HCT116 (cell line): Measurements from ENCODE around the gene IL18R1. TPM values are rescaled to one million over a fixed set of nuclear protein-coding genes. Genes with fewer than 3 reads are reported as not detected.

Experiments used
- ATAC-seq: fragments of 200-7000 bp; cut with Tn5 transposase; 2 replicates; pipeline ENCODE4 v1.9.1; 2020; ENCODE audit warnings: mild to moderate bottlenecking, moderate library complexity
- BruUV-seq: library from RNA; stranded (reverse); fragments of 400-500 nt; replicated peaks from 2 replicates; lab custom pipeline; 2021; lab: Mats Ljungman, UMichigan
- CTCF ChIA-PET: fragments of 300-600 bp; sonication (Branson Sonifier 250); formaldehyde crosslinking; loops from one replicate; lab custom pipeline; 2021; ENCODE audit warnings: antibody characterized with exemption; lab: Charles Lee
- POLR2A ChIA-PET: fragments of 300-600, 350-600 bp; sonication (Branson Sonifier 250); formaldehyde crosslinking; loops from one replicate; lab custom pipeline; 2021; ENCODE audit warnings: antibody characterized with exemption; lab: Charles Lee
- RAD21 ChIA-PET, 2 experiments: fragments of 300-600 bp; sonication (Branson Sonifier 250); formaldehyde crosslinking; loops; one replicate each; lab custom pipeline; 2023; ENCODE audit warnings: low total read pairs in 2 of 2; ENCODE audit not compliant: uncharacterized antibody in 2 of 2, unreplicated experiment in 2 of 2, low non-redundant PET in 1 of 2; lab: Charles Lee
- DNase-seq: peaks from one replicate; pipeline ENCODE4 v3.0.0-alpha.2; 2010; ENCODE audit warnings: low read depth, low spot score
- H2AFZ ChIP-seq: fragments of 200-600 bp; shearing (Covaris generic), sonication (generic); 2 replicates; pipeline ENCODE4 v1.6.1; 2017; ENCODE audit warnings: low read depth, mixed run types, mixed read lengths, antibody characterized with exemption, low read length; ENCODE audit not compliant: poor library complexity, severe bottlenecking
- H3K27ac ChIP-seq: 2 replicates; pipeline ENCODE4 v1.5.1; 2012; ENCODE audit warnings: low read depth, low read length
- H3K27me3 ChIP-seq: fragments of 200-600 bp; sonication (generic); 2 replicates; pipeline ENCODE4 v1.6.1; 2016; ENCODE audit warnings: mixed run types, low read length, mixed read lengths; ENCODE audit not compliant: insufficient read depth
- H3K36me3 ChIP-seq, 2 experiments: fragments of 200-500 bp in 1 of 2; fragments of 200-600 bp in 1 of 2; sonication (Bioruptor generic) in 1 of 2; sonication (generic) in 1 of 2; 2 replicates each; pipeline versions ENCODE4 v1.5.1 to v1.6.1; 2014 to 2016; ENCODE audit warnings: low read length in 2 of 2, inconsistent platforms in 1 of 2, mixed read lengths in 1 of 2, mixed run types in 1 of 2; ENCODE audit not compliant: insufficient read depth in 2 of 2, control insufficient read depth in 1 of 2
- H3K4me1 ChIP-seq, 2 experiments: fragments of 200-600 bp in 1 of 2; sonication (generic) in 1 of 2; 2 replicates each; pipeline versions ENCODE4 v1.5.1 to v1.6.1; 2012 to 2017; ENCODE audit warnings: low read length in 2 of 2, inconsistent platforms in 1 of 2, mild to moderate bottlenecking in 1 of 2, mixed read lengths in 1 of 2, mixed run types in 1 of 2, moderate library complexity in 1 of 2; ENCODE audit not compliant: insufficient read depth in 2 of 2, control insufficient read depth in 1 of 2
- H3K4me2 ChIP-seq: fragments of 200-600 bp; sonication (generic); 2 replicates; pipeline ENCODE4 v1.6.1; 2017; ENCODE audit warnings: mixed run types, low read length, mixed read lengths
- H3K4me3 ChIP-seq, 2 experiments: fragments of 200-600 bp in 1 of 2; sonication (generic) in 1 of 2; replicated peaks in 1 of 2; 2 replicates each; pipeline ENCODE4 v1.5.1; 2011 to 2016; ENCODE audit warnings: low read length in 2 of 2, control low read depth in 1 of 2, low read depth in 1 of 2, mild to moderate bottlenecking in 1 of 2, mixed read lengths in 1 of 2, mixed run types in 1 of 2
- H3K79me2 ChIP-seq: fragments of 200-600 bp; sonication (generic); 2 replicates; pipeline ENCODE4 v1.6.1; 2017; ENCODE audit warnings: mild to moderate bottlenecking, mixed run types, low read length, moderate library complexity, mixed read lengths; ENCODE audit not compliant: insufficient read depth
- H3K9ac ChIP-seq: fragments of 200-600 bp; sonication (generic); 2 replicates; pipeline ENCODE4 v1.6.1; 2016; ENCODE audit warnings: low read length, mixed read lengths
- H3K9me2 ChIP-seq: fragments of 200-600 bp; sonication (generic), shearing (Covaris generic); 2 replicates; pipeline ENCODE4 v1.6.1; 2017; ENCODE audit warnings: mixed run types, mild to moderate bottlenecking, moderate library complexity; ENCODE audit not compliant: insufficient read depth
- H3K9me3 ChIP-seq, 2 experiments: fragments of 200-500 bp in 1 of 2; fragments of 200-600 bp in 1 of 2; sonication (Bioruptor generic) in 1 of 2; sonication (generic) in 1 of 2; 2 replicates each; pipeline ENCODE4 v1.6.1; 2014 to 2017; ENCODE audit warnings: low read length in 2 of 2, mixed read lengths in 2 of 2, inconsistent platforms in 1 of 2, low read depth in 1 of 2, mild to moderate bottlenecking in 1 of 2, mixed run types in 1 of 2, moderate library complexity in 1 of 2; ENCODE audit not compliant: control insufficient read depth in 1 of 2, insufficient read depth in 1 of 2
- H4K20me1 ChIP-seq: fragments of 200-600 bp; sonication (generic), shearing (Covaris generic); 2 replicates; pipeline ENCODE4 v1.6.1; 2017; ENCODE audit warnings: mixed run types, mild to moderate bottlenecking, moderate library complexity; ENCODE audit not compliant: insufficient read depth
- CEBPB ChIP-seq: IDR thresholded peaks from 2 replicates; pipeline ENCODE4 v1.6.1; 2012; ENCODE audit warnings: low read depth
- CTCF ChIP-seq, 3 experiments: fragments of 200-600 bp in 1 of 3; sonication (generic) in 1 of 3; IDR thresholded peaks in 2 of 3; conservative IDR thresholded peaks in 1 of 3; 2 replicates each; pipeline ENCODE4 v1.5.1; 2012 to 2017; ENCODE audit warnings: low read depth in 2 of 3, low read length in 2 of 3, antibody characterized with exemption in 1 of 3, borderline replicate concordance in 1 of 3, control low read depth in 1 of 3, mild to moderate bottlenecking in 1 of 3, mixed read lengths in 1 of 3, mixed run types in 1 of 3, moderate library complexity in 1 of 3; ENCODE audit not compliant: insufficient read depth in 1 of 3
- EGR1 ChIP-seq: IDR thresholded peaks from 2 replicates; pipeline ENCODE4 v1.6.1; 2012; ENCODE audit warnings: low read depth
- ELF1 ChIP-seq: IDR thresholded peaks from 2 replicates; pipeline ENCODE4 v1.6.1; 2012; ENCODE audit warnings: low read depth, borderline replicate concordance
- EZH2phosphoT487 ChIP-seq: fragments of 200-600 bp; IDR thresholded peaks from 2 replicates; pipeline ENCODE4 v1.6.1; 2018; ENCODE audit warnings: antibody characterized with exemption, borderline replicate concordance
- FOSL1 ChIP-seq: IDR thresholded peaks from 2 replicates; pipeline ENCODE4 v1.6.1; 2012; ENCODE audit warnings: low read depth
- POLR2A ChIP-seq: IDR thresholded peaks from 2 replicates; pipeline ENCODE4 v1.7.0; 2011; ENCODE audit warnings: borderline replicate concordance; ENCODE audit not compliant: insufficient read depth, insufficient read length; ENCODE audit errors: extremely low read depth
- POLR2AphosphoS5 ChIP-seq: IDR thresholded peaks from 2 replicates; pipeline ENCODE4 v1.6.1; 2011; ENCODE audit warnings: mild to moderate bottlenecking, low read depth, low read length, moderate library complexity
- RAD21 ChIP-seq: IDR thresholded peaks from 2 replicates; pipeline ENCODE4 v1.6.1; 2012; ENCODE audit warnings: low read depth, mild to moderate bottlenecking
- SIN3A ChIP-seq: IDR thresholded peaks from 2 replicates; pipeline ENCODE4 v1.6.1; 2012; ENCODE audit warnings: low read depth
- TCF7L2 ChIP-seq: IDR thresholded peaks from 2 replicates; pipeline ENCODE4 v1.7.0; 2011; ENCODE audit warnings: borderline replicate concordance, inconsistent platforms; ENCODE audit not compliant: insufficient read depth, insufficient read length; ENCODE audit errors: extremely low read depth
- YY1 ChIP-seq: IDR thresholded peaks from 2 replicates; pipeline ENCODE4 v1.6.1; 2011; ENCODE audit warnings: low read length, low read depth, moderate library complexity, mild to moderate bottlenecking; ENCODE audit not compliant: insufficient replicate concordance; ENCODE audit errors: extremely low read depth
- ZBTB33 ChIP-seq: IDR thresholded peaks from 2 replicates; pipeline ENCODE4 v1.6.1; 2011; ENCODE audit warnings: mild to moderate bottlenecking, low read length, moderate library complexity; ENCODE audit not compliant: insufficient replicate concordance; ENCODE audit errors: extremely low read depth
- ZFX ChIP-seq: fragments of 450-650 bp; IDR thresholded peaks from 2 replicates; pipeline ENCODE4 v1.6.1; 2017
- ZNF274 ChIP-seq: fragments of 200-500 bp; sonication (Bioruptor generic); IDR thresholded peaks from 2 replicates; pipeline ENCODE4 v1.6.1; 2014; ENCODE audit warnings: mild to moderate bottlenecking, low read depth, low read length, inconsistent platforms
- intact Hi-C: fragments of 100-400 bp; cut with micrococcal nuclease; formaldehyde crosslinking; loops from 2 replicates; pipeline ENCODE4 v1.10.0; 2022
- total RNA-seq: library from RNA; stranded (reverse); gene quantifications from one replicate; pipeline ENCODE4 v1.2.1, GENCODE V29; 2021; ENCODE audit not compliant: unreplicated experiment
- TF ChIP-seq, protein P1 (sequence below): IDR thresholded peaks from 2 replicates; pipeline ENCODE4 v1.6.1; 2012
- TF ChIP-seq, protein P2 (sequence below): IDR thresholded peaks from 2 replicates; pipeline ENCODE4 v1.6.1; 2012; ENCODE audit warnings: low read depth

Gene IL18R1
- total RNA-seq, 1 experiment from 2014 or later, result 1.5 TPM

DNA sequence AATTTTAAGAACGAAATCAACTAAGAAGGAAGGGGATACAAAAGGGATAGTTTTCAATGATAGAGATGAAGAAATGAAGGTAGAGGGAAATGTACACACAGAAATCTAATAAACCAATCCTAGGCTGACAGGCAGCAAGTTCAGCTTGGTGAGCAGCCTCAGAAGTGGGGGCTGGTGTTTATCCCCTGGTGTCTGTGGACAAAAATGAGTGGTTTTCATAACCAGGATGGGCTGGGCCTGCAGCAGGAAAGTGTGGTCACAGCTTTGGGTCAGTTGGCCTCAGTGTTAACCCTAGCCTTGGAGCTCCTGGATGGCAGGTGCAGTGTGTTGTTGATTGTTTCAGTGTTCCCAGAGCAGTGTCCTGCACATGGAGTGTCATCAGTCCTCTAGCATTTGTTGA, 14.3 kb downstream of the IL18R1 start:
- no peaks in the 10 kb centered on the region for H3K9me2 ChIP-seq
- ChIA-PET RAD21 (no interaction called here), CTCF (no interaction called here)

More for the DNA sequence above, 14.3 kb downstream of the IL18R1 start:
- H2AFZ ChIP-seq, result no peak overlapping the region
- TF ChIP-seq SIN3A (no peak), ZNF274 (no peak), CTCF (IDR thresholded peaks at IDR 0.05 in 2 of 3, conservative IDR thresholded peaks at IDR 0.05 in 1 of 3; ENCODE audit: borderline replicate concordance in 1 of 3, insufficient read depth in 1 of 3, low read depth in 2 of 3, low read length in 2 of 3) (no peak), EZH2phosphoT487 (no peak), ZBTB33 (no peak), RAD21 (no peak), ELF1 (no peak), POLR2A (no peak), FOSL1 (no peak), EGR1 (no peak), CEBPB (no peak), POLR2AphosphoS5 (no peak), TCF7L2 (no peak), ZFX (no peak), YY1 (no peak)
- TF ChIP-seq, protein P1, sequence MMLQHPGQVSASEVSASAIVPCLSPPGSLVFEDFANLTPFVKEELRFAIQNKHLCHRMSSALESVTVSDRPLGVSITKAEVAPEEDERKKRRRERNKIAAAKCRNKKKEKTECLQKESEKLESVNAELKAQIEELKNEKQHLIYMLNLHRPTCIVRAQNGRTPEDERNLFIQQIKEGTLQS, result no peak
- TF ChIP-seq, protein P2, sequence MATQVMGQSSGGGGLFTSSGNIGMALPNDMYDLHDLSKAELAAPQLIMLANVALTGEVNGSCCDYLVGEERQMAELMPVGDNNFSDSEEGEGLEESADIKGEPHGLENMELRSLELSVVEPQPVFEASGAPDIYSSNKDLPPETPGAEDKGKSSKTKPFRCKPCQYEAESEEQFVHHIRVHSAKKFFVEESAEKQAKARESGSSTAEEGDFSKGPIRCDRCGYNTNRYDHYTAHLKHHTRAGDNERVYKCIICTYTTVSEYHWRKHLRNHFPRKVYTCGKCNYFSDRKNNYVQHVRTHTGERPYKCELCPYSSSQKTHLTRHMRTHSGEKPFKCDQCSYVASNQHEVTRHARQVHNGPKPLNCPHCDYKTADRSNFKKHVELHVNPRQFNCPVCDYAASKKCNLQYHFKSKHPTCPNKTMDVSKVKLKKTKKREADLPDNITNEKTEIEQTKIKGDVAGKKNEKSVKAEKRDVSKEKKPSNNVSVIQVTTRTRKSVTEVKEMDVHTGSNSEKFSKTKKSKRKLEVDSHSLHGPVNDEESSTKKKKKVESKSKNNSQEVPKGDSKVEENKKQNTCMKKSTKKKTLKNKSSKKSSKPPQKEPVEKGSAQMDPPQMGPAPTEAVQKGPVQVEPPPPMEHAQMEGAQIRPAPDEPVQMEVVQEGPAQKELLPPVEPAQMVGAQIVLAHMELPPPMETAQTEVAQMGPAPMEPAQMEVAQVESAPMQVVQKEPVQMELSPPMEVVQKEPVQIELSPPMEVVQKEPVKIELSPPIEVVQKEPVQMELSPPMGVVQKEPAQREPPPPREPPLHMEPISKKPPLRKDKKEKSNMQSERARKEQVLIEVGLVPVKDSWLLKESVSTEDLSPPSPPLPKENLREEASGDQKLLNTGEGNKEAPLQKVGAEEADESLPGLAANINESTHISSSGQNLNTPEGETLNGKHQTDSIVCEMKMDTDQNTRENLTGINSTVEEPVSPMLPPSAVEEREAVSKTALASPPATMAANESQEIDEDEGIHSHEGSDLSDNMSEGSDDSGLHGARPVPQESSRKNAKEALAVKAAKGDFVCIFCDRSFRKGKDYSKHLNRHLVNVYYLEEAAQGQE, result no peak
- TF ChIP-seq, all 23 proteins: peak for 0
- Histone ChIP-seq H3K9me3 (peaks cover 0 to 7% of the 10 kb centered on the region in 2 experiments; a peak in 2 of 4 replicates), H3K4me2 (no peak overlapping the region), H3K36me3 (no peaks in the 10 kb centered on the region), H3K27ac (no peak overlapping the region), H3K4me1 (no peaks in the 10 kb centered on the region), H3K4me3 (no peak overlapping the region), H4K20me1 (no peaks in the 10 kb centered on the region), H3K27me3 (no peaks in the 10 kb centered on the region), H3K79me2 (no peaks in the 10 kb centered on the region), H3K9ac (no peak overlapping the region)
- no peak for DNase-seq
- no TSS peak for BruUV-seq
- POLR2A ChIA-PET, result no interaction called here
- no peak for ATAC-seq
- intact Hi-C loops, result no loop called here
